Measurements from ENCODE around the gene SETDB2. TPM values are rescaled to one million over a fixed set of nuclear protein-coding genes. Genes with fewer than 3 reads are reported as not detected.

SETDB2 gene
- total and polyA plus RNA-seq, 2 experiments from 2014 or later: 2.8 to 5.7 TPM

DNA sequence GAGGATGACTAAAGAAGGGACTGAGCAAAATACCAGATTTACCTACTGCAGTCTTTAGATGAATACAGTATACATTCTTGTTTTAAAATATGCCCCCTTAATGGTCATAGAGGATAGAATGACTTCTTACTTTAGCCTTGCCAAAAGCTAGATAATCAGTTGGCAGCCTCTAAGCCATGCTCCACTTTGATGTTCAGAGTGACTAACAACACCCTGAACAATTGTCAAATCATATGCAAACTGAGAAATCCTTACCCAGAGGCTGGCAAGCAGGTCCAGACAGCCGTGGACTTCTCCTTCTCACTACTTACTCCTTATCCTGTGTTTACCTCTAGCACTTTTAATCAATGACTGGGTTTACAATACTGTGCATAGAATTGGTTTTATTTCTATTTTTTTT, 28.1 kb downstream of the SETDB2 start:
- H3K9me2 ChIP-seq (ENCODE audit: insufficient read depth): no peaks in the 10 kb centered on the region
- 15 to 21% methylated on average over 1 of the region's 1 CpG for WGBS, 2 experiments (ENCODE audit: low coverage in 1 of 2, low lambda C conversion rate in 2 of 2, missing lambda C conversion rate in 2 of 2)

GRCh38 chr13:49476529-49476928, 32.5 kb downstream of the SETDB2 start:
- Histone ChIP-seq H3K4me2 (ENCODE audit: unreplicated experiment) (no peak overlapping the region), H3K27me3 (replicated peaks; ENCODE audit: insufficient read depth) (no peaks in the 10 kb centered on the region), H2AFZ (no peak overlapping the region), H3F3A (ENCODE audit: insufficient read depth) (no peaks in the 10 kb centered on the region; the same call in 1 of the 2 replicates), H4K20me1 (ENCODE audit: insufficient read depth) (no peaks in the 10 kb centered on the region), H3K4me3 (no peak overlapping the region), H3K9me2 (ENCODE audit: insufficient read depth) (no peaks in the 10 kb centered on the region), H3K9ac (no peak overlapping the region), H3K36me3 (ENCODE audit: low read depth) (0 out of 2 replicates have a peak, but pooled peaks cover 9% of the 10 kb centered on the region), H3K4me1 (ENCODE audit: insufficient read depth) (no peaks in the 10 kb centered on the region), H3K27ac (no peak overlapping the region), H3K79me2 (ENCODE audit: insufficient read depth) (no peaks in the 10 kb centered on the region), H3K9me3 (ENCODE audit: low read depth) (no peaks in the 10 kb centered on the region)
- no peak for TF ChIP-seq EZH2phosphoT487 (IDR thresholded peaks at IDR 0.05; ENCODE audit: insufficient read depth, low read depth)
- no peak for TF ChIP-seq EZH2 (IDR thresholded peaks at IDR 0.05; ENCODE audit: insufficient read depth, poor library complexity, severe bottlenecking)
- 91 to 93% methylated on average over 7 of the region's 7 CpGs for WGBS, 2 experiments (ENCODE audit: low coverage in 1 of 2, low lambda C conversion rate in 2 of 2, missing lambda C conversion rate in 2 of 2)
- in situ Hi-C loops (cut with MboI): no loop called here
- no peak for DNase-seq

More for the DNA sequence above, 28.1 kb downstream of the SETDB2 start:
- H3K9me3 ChIP-seq (ENCODE audit: low read depth): no peaks in the 10 kb centered on the region
- no peak overlapping the region for H2AFZ ChIP-seq
- no peaks in the 10 kb centered on the region for H3K27me3 ChIP-seq (replicated peaks; ENCODE audit: insufficient read depth)
- no peak overlapping the region for H3K4me3 ChIP-seq
- peak; percentile 35 for DNase-seq
- H3K4me2 ChIP-seq (ENCODE audit: unreplicated experiment): no peak overlapping the region
- H3K4me1 ChIP-seq (ENCODE audit: insufficient read depth): no peaks in the 10 kb centered on the region
- no peaks in the 10 kb centered on the region for H3K79me2 ChIP-seq (ENCODE audit: insufficient read depth)
- H4K20me1 ChIP-seq (ENCODE audit: insufficient read depth): no peaks in the 10 kb centered on the region
- H3K36me3 ChIP-seq (ENCODE audit: low read depth): no peaks in the 10 kb centered on the region
- in situ Hi-C loops (cut with MboI): no loop called here
- H3K9ac ChIP-seq: no peak overlapping the region
- TF ChIP-seq EZH2phosphoT487 (IDR thresholded peaks at IDR 0.05; ENCODE audit: insufficient read depth, low read depth): no peak
- no peak for TF ChIP-seq EZH2 (IDR thresholded peaks at IDR 0.05; ENCODE audit: insufficient read depth, poor library complexity, severe bottlenecking)
- H3K27ac ChIP-seq: no peak overlapping the region
- H3F3A ChIP-seq (ENCODE audit: insufficient read depth): no peaks in the 10 kb centered on the region

DNA sequence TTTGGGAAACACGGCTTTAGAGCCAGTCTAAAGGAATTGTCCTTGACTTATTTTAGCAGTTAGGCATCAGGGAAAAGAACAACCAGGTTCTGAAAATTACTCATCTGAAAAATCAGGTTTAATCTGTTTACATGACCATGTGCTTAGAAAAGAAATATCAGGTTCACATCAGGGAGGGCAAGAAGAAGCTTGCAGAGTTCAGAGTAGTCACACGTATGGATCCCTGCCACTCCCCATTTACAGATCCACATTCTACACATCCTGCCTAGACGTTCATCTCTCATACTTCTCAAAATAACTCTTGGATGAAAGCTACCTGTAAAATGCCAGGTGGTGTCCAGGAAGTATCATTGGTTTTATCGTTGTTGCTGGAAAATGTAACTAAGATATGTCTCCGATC, 37.7 kb downstream of the SETDB2 start:
- Histone ChIP-seq H3K36me3 (ENCODE audit: low read depth) (0 out of 2 replicates have a peak, but pooled peaks cover 13% of the 10 kb centered on the region), H3K4me1 (ENCODE audit: insufficient read depth) (peaks cover 9% of the 10 kb centered on the region; the same call in 1 of the 2 replicates), H3K4me3 (no peak overlapping the region), H3K27me3 (replicated peaks; ENCODE audit: insufficient read depth) (no peaks in the 10 kb centered on the region), H2AFZ (no peak overlapping the region), H4K20me1 (ENCODE audit: insufficient read depth) (no peaks in the 10 kb centered on the region), H3K79me2 (ENCODE audit: insufficient read depth) (no peaks in the 10 kb centered on the region), H3K9me2 (ENCODE audit: insufficient read depth) (no peaks in the 10 kb centered on the region), H3K4me2 (ENCODE audit: unreplicated experiment) (no peak overlapping the region), H3K27ac (no peak overlapping the region), H3F3A (ENCODE audit: insufficient read depth) (peaks cover 9% of the 10 kb centered on the region), H3K9ac (no peak overlapping the region), H3K9me3 (ENCODE audit: low read depth) (no peaks in the 10 kb centered on the region)
- TF ChIP-seq EZH2phosphoT487 (IDR thresholded peaks at IDR 0.05; ENCODE audit: insufficient read depth, low read depth) (no peak), EZH2 (IDR thresholded peaks at IDR 0.05; ENCODE audit: insufficient read depth, poor library complexity, severe bottlenecking) (no peak)
- no peak for DNase-seq
- in situ Hi-C loops (cut with MboI): no loop called here
- WGBS, 2 experiments (ENCODE audit: low coverage in 1 of 2, low lambda C conversion rate in 2 of 2, missing lambda C conversion rate in 2 of 2): 82 to 86% methylated on average over 5 of the region's 5 CpGs

DNA sequence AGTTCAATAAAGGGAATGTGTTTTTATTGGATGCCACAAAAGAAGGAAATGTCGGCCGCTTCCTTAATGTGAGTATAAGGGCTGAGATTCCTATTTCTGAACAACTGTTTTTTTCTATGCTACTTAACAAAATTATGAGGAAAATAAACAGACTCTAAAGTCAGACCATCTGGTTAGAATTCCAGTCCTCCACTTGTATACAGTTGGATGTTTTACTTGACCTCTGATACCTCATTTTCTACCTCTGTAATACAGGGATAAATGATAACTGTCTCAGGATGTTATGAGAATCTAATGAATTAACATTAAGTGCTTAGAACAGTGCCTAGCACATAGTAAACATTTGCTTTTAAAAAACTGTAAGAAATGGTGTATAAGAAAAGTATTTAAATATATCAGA, 44.5 kb downstream of the SETDB2 start:
- 100% methylated on average over 2 of the region's 2 CpGs for WGBS, 2 experiments (ENCODE audit: low coverage in 1 of 2, low lambda C conversion rate in 2 of 2, missing lambda C conversion rate in 2 of 2)
- no peak overlapping the region for H3K4me3 ChIP-seq

More for the DNA sequence above, 44.5 kb downstream of the SETDB2 start:
- H3K9ac ChIP-seq: no peak overlapping the region
- peaks cover 16% of the 10 kb centered on the region; the same call in 1 of the 2 replicates for H3K36me3 ChIP-seq (ENCODE audit: low read depth)
- in situ Hi-C loops (cut with MboI): no loop called here
- no peaks in the 10 kb centered on the region for H3K27me3 ChIP-seq (replicated peaks; ENCODE audit: insufficient read depth)
- no peaks in the 10 kb centered on the region for H3K9me3 ChIP-seq (ENCODE audit: low read depth)
- no peaks in the 10 kb centered on the region for H3K4me1 ChIP-seq (ENCODE audit: insufficient read depth)
- no peaks in the 10 kb centered on the region for H4K20me1 ChIP-seq (ENCODE audit: insufficient read depth)
- no peak for TF ChIP-seq EZH2 (IDR thresholded peaks at IDR 0.05; ENCODE audit: insufficient read depth, poor library complexity, severe bottlenecking)
- no peak for TF ChIP-seq EZH2phosphoT487 (IDR thresholded peaks at IDR 0.05; ENCODE audit: insufficient read depth, low read depth)
- H3K79me2 ChIP-seq (ENCODE audit: insufficient read depth): no peaks in the 10 kb centered on the region
- no peak overlapping the region for H3K27ac ChIP-seq
- H2AFZ ChIP-seq: no peak overlapping the region
- no peak overlapping the region for H3K4me2 ChIP-seq (ENCODE audit: unreplicated experiment)
- H3F3A ChIP-seq (ENCODE audit: insufficient read depth): peaks cover 10% of the 10 kb centered on the region; the same call in 1 of the 2 replicates
- no peak for DNase-seq
- H3K9me2 ChIP-seq (ENCODE audit: insufficient read depth): no peaks in the 10 kb centered on the region
